Epithelial cell of esophagus (primary cell): ENCODE data around the gene FAM50B.

Source experiments
- DNase-seq: peaks from one replicate; pipeline ENCODE4 v3.0.0; 2010; ENCODE audit warnings: low read depth
- H3K4me3 ChIP-seq: 2 replicates; pipeline ENCODE4 v1.5.1; 2011; ENCODE audit warnings: mild to moderate bottlenecking, low read length, control low read depth
- CTCF ChIP-seq: IDR thresholded peaks from 2 replicates; pipeline ENCODE4 v1.5.1; 2011; ENCODE audit warnings: low read depth, mild to moderate bottlenecking, low read length, control low read depth, inconsistent platforms; ENCODE audit not compliant: insufficient read depth; ENCODE audit errors: missing control alignments

Gene FAM50B

GRCh38 chr6:3805448-3806123 is 43.6 kb upstream of the FAM50B start:
- no peak for DNase-seq
- TF ChIP-seq CTCF, result no peak
- H3K4me3 ChIP-seq, result no peak overlapping the region

GRCh38 chr6:3806169-3806922 is 42.8 kb upstream of the FAM50B start:
- no peak for TF ChIP-seq CTCF
- DNase-seq, result no peak
- H3K4me3 ChIP-seq, result no peak overlapping the region

- no peak for TF ChIP-seq CTCF
- no peak overlapping the region for H3K4me3 ChIP-seq
- DNase-seq, result no peak
Observed at GRCh38 chr6:3808199-3808598, 41.0 kb upstream of the FAM50B start.

- H3K4me3 ChIP-seq, result no peak overlapping the region
- DNase-seq, result peak; percentile 79
- TF ChIP-seq CTCF, result no peak
Observed at GRCh38 chr6:3808759-3809514, 40.2 kb upstream of the FAM50B start.

- no peak overlapping the region for H3K4me3 ChIP-seq
- no peak for TF ChIP-seq CTCF
- no peak for DNase-seq
Observed at GRCh38 chr6:3809515-3809891, 39.7 kb upstream of the FAM50B start.

- TF ChIP-seq CTCF, result no peak
- H3K4me3 ChIP-seq, result no peak overlapping the region
- no peak for DNase-seq
Observed at GRCh38 chr6:3809982-3810381, 39.2 kb upstream of the FAM50B start.

GRCh38 chr6:3811191-3811590 is 38.0 kb upstream of the FAM50B start:
- H3K4me3 ChIP-seq, result no peak overlapping the region
- TF ChIP-seq CTCF, result no peak
- DNase-seq, result no peak
